ENCODE data around the gene STAP2. TPM values are rescaled to one million over a fixed set of nuclear protein-coding genes. Genes with fewer than 3 reads are reported as not detected.
A peak's percentile ranks its signal among the peaks of the same experiment; 100 is the strongest.

Gene STAP2
- total and polyA plus RNA-seq, 10 of the 15 experiments (the other 5 are each of a cell fraction or from before 2014, with no cell fraction given), result 0.84 to 22.4 (median 15.2) TPM

GRCh38 chr19:4342615-4343369 lies 4.2 kb upstream of the STAP2 start (continued):
- TF ChIP-seq NKRF (conservative IDR thresholded peaks at IDR 0.05) (peak; percentile 72), HDAC6 (IDR thresholded peaks at IDR 0.05; ENCODE audit: unreplicated experiment) (no peak), BCLAF1 (IDR thresholded peaks at IDR 0.05) (no peak), PBX3 (IDR thresholded peaks at IDR 0.05; ENCODE audit: insufficient replicate concordance, low read depth, low read length) (peak; percentile 93), CBFB (IDR thresholded peaks at IDR 0.05; ENCODE audit: low read depth) (peak; percentile 37; the same call in 1 of the 2 replicates), ASH2L (IDR thresholded peaks at IDR 0.05; ENCODE audit: borderline replicate concordance, low read depth) (no peak), BHLHE40 (IDR thresholded peaks at IDR 0.05; ENCODE audit: borderline replicate concordance in 1 of 2, low read depth in 2 of 2, low read length in 1 of 2) (peak; percentile 15 to 16; a peak in 2 of 4 replicates), STAT1 (conservative IDR thresholded peaks at IDR 0.05) (no peak), HSF1 (IDR thresholded peaks at IDR 0.05; ENCODE audit: low read depth, low read length) (no peak), SPI1 (IDR thresholded peaks at IDR 0.05; ENCODE audit: borderline replicate concordance, insufficient read depth, low read depth, low read length) (peak; percentile 17; the same call in 1 of the 2 replicates), HDGF (IDR thresholded peaks at IDR 0.05) (peak; percentile 72), PRDM15 (CRISPR knock-in tag; IDR thresholded peaks at IDR 0.05) (peak; percentile 55; the same call in 1 of the 2 replicates), MEF2A (IDR thresholded peaks at IDR 0.05; ENCODE audit: insufficient read depth, low read depth, low read length) (no peak), CHD1 (IDR thresholded peaks at IDR 0.05; ENCODE audit: low read depth, low read length) (peak; percentile 50; the same call in 1 of the 2 replicates), TARDBP (IDR thresholded peaks at IDR 0.05; ENCODE audit: borderline replicate concordance) (peak; percentile 94), SUZ12 (IDR thresholded peaks at IDR 0.05; ENCODE audit: unreplicated experiment) (no peak), RAD51 (IDR thresholded peaks at IDR 0.05) (no peak)

All from GM12878 (cell line).